IMR-90 (cell line): ENCODE data around the gene NGEF. TPM values are rescaled to one million over a fixed set of nuclear protein-coding genes. Genes with fewer than 3 reads are reported as not detected.

Source experiments
- ATAC-seq: fragments of 200-7000 bp; cut with Tn5 transposase; 2 replicates; pipeline ENCODE4 v1.9.1; 2020; ENCODE audit warnings: low read depth, mild to moderate bottlenecking, moderate library complexity
- BruUV-seq: library from RNA; stranded (reverse); fragments of 400-500 nt; replicated peaks from 2 replicates; lab custom pipeline; 2021; lab: Mats Ljungman, UMichigan
- CTCF ChIA-PET: fragments of 300-600 bp; formaldehyde crosslinking; extraction: SDS; loops from one replicate; lab custom pipeline; 2021; ENCODE audit warnings: antibody characterized with exemption; lab: Yijun Ruan, JAX
- POLR2A ChIA-PET: fragments of 300-600 bp; sonication (Branson Sonifier 250); formaldehyde crosslinking; loops from one replicate; lab custom pipeline; 2022; ENCODE audit warnings: antibody characterized with exemption; ENCODE audit not compliant: unreplicated experiment; lab: Charles Lee
- DNase-seq: peaks from one replicate; pipeline ENCODE4 v3.0.0; 2013
- H2AFZ ChIP-seq: replicated peaks from 2 replicates; pipeline ENCODE3; 2013; ENCODE audit warnings: low read length, mild to moderate bottlenecking; ENCODE audit not compliant: poor library complexity
- H2AK5ac ChIP-seq: 2 replicates; pipeline ENCODE4 v1.6.1; 2013; ENCODE audit warnings: low read depth, low read length, inconsistent platforms
- H2AK9ac ChIP-seq: replicated peaks from 2 replicates; pipeline ENCODE3; 2013; ENCODE audit warnings: mild to moderate bottlenecking, low read depth, low read length, moderate library complexity; ENCODE audit not compliant: poor library complexity
- H2BK120ac ChIP-seq: 2 replicates; pipeline ENCODE4 v1.6.1; 2013; ENCODE audit warnings: low read depth, low read length, inconsistent platforms
- H2BK15ac ChIP-seq: 3 replicates; pipeline ENCODE4 v1.6.1; 2013; ENCODE audit warnings: low read depth, low read length, inconsistent platforms
- H2BK20ac ChIP-seq: 2 replicates; pipeline ENCODE4 v1.6.1; 2013; ENCODE audit warnings: low read depth, mild to moderate bottlenecking, inconsistent platforms, low read length, moderate library complexity
- H2BK5ac ChIP-seq: 2 replicates; pipeline ENCODE4 v1.6.1; 2013; ENCODE audit warnings: mild to moderate bottlenecking, low read depth, low read length, inconsistent platforms; ENCODE audit not compliant: poor library complexity, severe bottlenecking
- H3K14ac ChIP-seq: replicated peaks from 2 replicates; pipeline ENCODE4 v1.6.1; 2013; ENCODE audit warnings: low read depth, low read length, inconsistent platforms
- H3K18ac ChIP-seq: 2 replicates; pipeline ENCODE4 v1.6.1; 2013; ENCODE audit warnings: low read depth, low read length, control low read depth
- H3K23ac ChIP-seq: 2 replicates; pipeline ENCODE4 v1.6.1; 2013; ENCODE audit warnings: low read depth, low read length, inconsistent platforms
- H3K27ac ChIP-seq: 2 replicates; pipeline ENCODE4 v1.5.1; 2013; ENCODE audit warnings: mild to moderate bottlenecking, control low read depth, low read length; ENCODE audit not compliant: insufficient read depth
- H3K27me3 ChIP-seq: 2 replicates; pipeline ENCODE4 v1.6.1; 2013; ENCODE audit warnings: low read length; ENCODE audit not compliant: control insufficient read depth, insufficient read depth
- H3K36me3 ChIP-seq: 2 replicates; pipeline ENCODE4 v1.6.1; 2013; ENCODE audit warnings: low read length, mixed read lengths; ENCODE audit not compliant: control insufficient read depth, insufficient read depth
- H3K4ac ChIP-seq: 2 replicates; pipeline ENCODE4 v1.6.1; 2013; ENCODE audit warnings: low read depth, low read length, inconsistent platforms
- H3K4me1 ChIP-seq: 2 replicates; pipeline ENCODE4 v1.6.1; 2013; ENCODE audit warnings: low read length, mixed read lengths; ENCODE audit not compliant: control insufficient read depth, insufficient read depth
- H3K4me2 ChIP-seq: 2 replicates; pipeline ENCODE4 v1.6.1; 2013; ENCODE audit warnings: low read depth, mild to moderate bottlenecking, control low read depth, low read length, moderate library complexity
- H3K4me3 ChIP-seq: 2 replicates; pipeline ENCODE4 v1.5.1; 2013; ENCODE audit warnings: low read depth, mild to moderate bottlenecking, control low read depth, low read length, moderate library complexity; ENCODE audit not compliant: insufficient read depth
- H3K56ac ChIP-seq: 2 replicates; pipeline ENCODE4 v1.6.1; 2013; ENCODE audit warnings: low read length, inconsistent platforms; ENCODE audit not compliant: insufficient read depth; ENCODE audit errors: extremely low read depth
- H3K79me1 ChIP-seq, 2 experiments: 2 replicates each; pipeline ENCODE4 v1.6.1; 2013; ENCODE audit warnings: low read length in 2 of 2, inconsistent platforms in 1 of 2, low read depth in 1 of 2
- H3K9ac ChIP-seq: 2 replicates; pipeline ENCODE4 v1.6.1; 2013; ENCODE audit warnings: low read depth, low read length, control low read depth
- H3K9me1 ChIP-seq: 2 replicates; pipeline ENCODE4 v1.6.1; 2013; ENCODE audit warnings: low read length, inconsistent platforms; ENCODE audit not compliant: insufficient read depth
- H3K9me3 ChIP-seq: 2 replicates; pipeline ENCODE4 v1.6.1; 2013; ENCODE audit warnings: low read length; ENCODE audit not compliant: control insufficient read depth, insufficient read depth
- H4K20me1 ChIP-seq: 2 replicates; pipeline ENCODE4 v1.6.1; 2013; ENCODE audit warnings: low read length, inconsistent platforms; ENCODE audit not compliant: insufficient read depth
- H4K5ac ChIP-seq: 2 replicates; pipeline ENCODE4 v1.6.1; 2013; ENCODE audit warnings: mild to moderate bottlenecking, low read depth, low read length, control low read depth
- H4K8ac ChIP-seq, 2 experiments: 2 replicates each; pipeline ENCODE4 v1.6.1; 2013; ENCODE audit warnings: low read depth in 2 of 2, low read length in 2 of 2, control low read depth in 1 of 2, inconsistent platforms in 1 of 2
- H4K91ac ChIP-seq: 2 replicates; pipeline ENCODE4 v1.6.1; 2013; ENCODE audit warnings: low read depth, low read length, inconsistent platforms; ENCODE audit not compliant: insufficient read depth
- BHLHE40 ChIP-seq: fragments of 150-350 bp; IDR thresholded peaks from 2 replicates; pipeline ENCODE4 v1.6.1; 2016; ENCODE audit warnings: mild to moderate bottlenecking, low read depth, low read length
- CEBPB ChIP-seq: IDR thresholded peaks from 2 replicates; pipeline ENCODE4 v1.6.1; 2012; ENCODE audit warnings: low read depth, low read length, improper control_type of control experiment
- CHD1 ChIP-seq: IDR thresholded peaks from 2 replicates; pipeline ENCODE4 v1.6.1; 2012; ENCODE audit warnings: low read depth, low read length, improper control_type of control experiment
- ELK1 ChIP-seq: fragments of 150-350 bp; IDR thresholded peaks from 2 replicates; pipeline ENCODE4 v1.6.1; 2016; ENCODE audit warnings: low read depth, mild to moderate bottlenecking, low read length, moderate library complexity, borderline replicate concordance
- FOS ChIP-seq: fragments of 150-350 bp; IDR thresholded peaks from 2 replicates; pipeline ENCODE4 v1.6.1; 2016; ENCODE audit warnings: low read depth, low read length
- MAFK ChIP-seq: IDR thresholded peaks from 2 replicates; pipeline ENCODE4 v1.6.1; 2012; ENCODE audit warnings: low read depth, low read length, improper control_type of control experiment
- MAZ ChIP-seq: IDR thresholded peaks from 2 replicates; pipeline ENCODE4 v1.6.1; 2012; ENCODE audit warnings: low read depth, mild to moderate bottlenecking, low read length, improper control_type of control experiment, moderate library complexity, borderline replicate concordance
- MXI1 ChIP-seq: IDR thresholded peaks from 2 replicates; pipeline ENCODE4 v1.6.1; 2012; ENCODE audit warnings: low read depth, mild to moderate bottlenecking, low read length, moderate library complexity, borderline replicate concordance
- NFE2L2 ChIP-seq: fragments of 150-350 bp; IDR thresholded peaks from 2 replicates; pipeline ENCODE4 v1.6.1; 2016; ENCODE audit warnings: low read depth, mild to moderate bottlenecking, low read length
- POLR2A ChIP-seq: IDR thresholded peaks from 2 replicates; pipeline ENCODE4 v1.6.1; 2012; ENCODE audit warnings: mild to moderate bottlenecking, low read depth, low read length
- RAD21 ChIP-seq: IDR thresholded peaks from 2 replicates; pipeline ENCODE4 v1.6.1; 2012; ENCODE audit warnings: low read length, improper control_type of control experiment
- RCOR1 ChIP-seq: IDR thresholded peaks from 2 replicates; pipeline ENCODE4 v1.6.1; 2012; ENCODE audit warnings: mild to moderate bottlenecking, low read length, improper control_type of control experiment; ENCODE audit not compliant: insufficient replicate concordance
- RFX5 ChIP-seq: IDR thresholded peaks from 2 replicates; pipeline ENCODE4 v1.8.0; 2012; ENCODE audit warnings: low read depth, mild to moderate bottlenecking, low read length, moderate library complexity
- SMC3 ChIP-seq: fragments of 150-350 bp; IDR thresholded peaks from 2 replicates; pipeline ENCODE4 v1.6.1; 2016; ENCODE audit warnings: low read depth, mild to moderate bottlenecking, antibody characterized with exemption, low read length, moderate library complexity
- WGBS, 2 experiments: methylation state at CpG; one replicate each; pipeline versions ENCODE4 v1.1.5 to v1.1.7; 2013; ENCODE audit warnings: missing lambda C conversion rate in 2 of 2; ENCODE audit not compliant: insufficient read length in 1 of 2; ENCODE audit errors: extremely low coverage in 2 of 2; 5-methylcytosine and 5-hydroxymethylcytosine counted together
- dilution Hi-C: fragments of 300-500 bp; cut with HindIII; formaldehyde crosslinking; loops from one replicate; pipeline ENCODE4 v1.14.3; 2018; ENCODE audit warnings: low sequenced_read_pairs; ENCODE audit not compliant: unreplicated experiment
- in situ Hi-C: fragments of 300-500 bp; cut with MboI; formaldehyde crosslinking; loops from 3 replicates; pipeline ENCODE4 v1.14.3; 2019; ENCODE audit warnings: low sequenced_read_pairs, inconsistent platforms, mixed read lengths
- intact Hi-C: fragments of 100-400 bp; cut with micrococcal nuclease; formaldehyde crosslinking; loops from 2 replicates; pipeline ENCODE4 v1.10.0; 2022
- polyA plus RNA-seq, 3 experiments: library from polyadenylated mRNA; depleted of rRNA; stranded (reverse); fragments of >200 nt; gene quantifications; 2 replicates each; pipeline ENCODE4 v1.2.3, GENCODE V29; 2012; ENCODE audit warnings: low replicate concordance in 1 of 3
- total RNA-seq: library from RNA; depleted of rRNA; stranded (reverse); fragments of >200 nt; gene quantifications from 2 replicates; pipeline ENCODE4 v1.2.3, GENCODE V29; 2012
- TF ChIP-seq, protein P1 (sequence below): conservative IDR thresholded peaks from 2 replicates; pipeline ENCODE4 v1.5.1; 2012; ENCODE audit warnings: mild to moderate bottlenecking, low read depth, low read length, improper control_type of control experiment

The NGEF gene
- total and polyA plus RNA-seq, 2 of the 4 experiments (the other 2 are of a cell fraction): 1.1 to 1.7 TPM

GRCh38 chr2:232897598-232898408 lies 115.3 kb downstream of the NGEF start:
- DNase-seq (no peak), ATAC-seq (no peak)
- H4K20me1 ChIP-seq: no peaks in the 10 kb centered on the region
- peaks cover 9% of the 10 kb centered on the region for H3K4me1 ChIP-seq
- no peak overlapping the region for H2BK5ac ChIP-seq
- in situ Hi-C loops (no loop called here), intact Hi-C loops (no loop called here), dilution Hi-C loops (no loop called here)
- ChIA-PET POLR2A (no interaction called here), CTCF (no interaction called here)
- H2BK15ac ChIP-seq: no peak overlapping the region
- no peak overlapping the region for H4K91ac ChIP-seq
- H4K8ac ChIP-seq: no peak overlapping the region
- H3K9ac ChIP-seq: no peak overlapping the region
- H3K9me3 ChIP-seq: no peaks in the 10 kb centered on the region
- H3K27ac ChIP-seq: no peak overlapping the region
- H3K23ac ChIP-seq: no peak overlapping the region
- H3K56ac ChIP-seq: no peak overlapping the region
- BruUV-seq: no TSS peak
- no peak overlapping the region for H4K5ac ChIP-seq
- no peaks in the 10 kb centered on the region for H3K36me3 ChIP-seq
- no peak overlapping the region for H2BK20ac ChIP-seq
- H3K4me2 ChIP-seq: no peak overlapping the region
- H3K4me3 ChIP-seq: no peak overlapping the region
- H3K9me1 ChIP-seq: peaks cover 12% of the 10 kb centered on the region; the same call in 1 of the 2 replicates
- no peak overlapping the region for H3K4ac ChIP-seq
- H2AK5ac ChIP-seq: no peak overlapping the region
- no peak overlapping the region for H3K14ac ChIP-seq
- no peak overlapping the region for H2AFZ ChIP-seq
- no peak overlapping the region for H2AK9ac ChIP-seq
- H3K27me3 ChIP-seq: no peaks in the 10 kb centered on the region; the same call in 1 of the 2 replicates
- H2BK120ac ChIP-seq: no peak overlapping the region
- H3K18ac ChIP-seq: no peak overlapping the region
- 93% methylated on average over 3 of the region's 24 CpGs; no CpG with 5 or more reads in 1 of the 2 experiments for WGBS, 2 experiments
- H3K79me1 ChIP-seq: no peaks in the 10 kb centered on the region; a peak in 1 of 4 replicates
- TF ChIP-seq MXI1 (no peak), MAZ (no peak), CEBPB (no peak), ELK1 (no peak), RCOR1 (no peak), FOS (no peak), RAD21 (no peak), RFX5 (no peak), SMC3 (no peak), POLR2A (no peak), CHD1 (no peak), BHLHE40 (no peak), NFE2L2 (no peak), MAFK (no peak)
- TF ChIP-seq, protein P1, sequence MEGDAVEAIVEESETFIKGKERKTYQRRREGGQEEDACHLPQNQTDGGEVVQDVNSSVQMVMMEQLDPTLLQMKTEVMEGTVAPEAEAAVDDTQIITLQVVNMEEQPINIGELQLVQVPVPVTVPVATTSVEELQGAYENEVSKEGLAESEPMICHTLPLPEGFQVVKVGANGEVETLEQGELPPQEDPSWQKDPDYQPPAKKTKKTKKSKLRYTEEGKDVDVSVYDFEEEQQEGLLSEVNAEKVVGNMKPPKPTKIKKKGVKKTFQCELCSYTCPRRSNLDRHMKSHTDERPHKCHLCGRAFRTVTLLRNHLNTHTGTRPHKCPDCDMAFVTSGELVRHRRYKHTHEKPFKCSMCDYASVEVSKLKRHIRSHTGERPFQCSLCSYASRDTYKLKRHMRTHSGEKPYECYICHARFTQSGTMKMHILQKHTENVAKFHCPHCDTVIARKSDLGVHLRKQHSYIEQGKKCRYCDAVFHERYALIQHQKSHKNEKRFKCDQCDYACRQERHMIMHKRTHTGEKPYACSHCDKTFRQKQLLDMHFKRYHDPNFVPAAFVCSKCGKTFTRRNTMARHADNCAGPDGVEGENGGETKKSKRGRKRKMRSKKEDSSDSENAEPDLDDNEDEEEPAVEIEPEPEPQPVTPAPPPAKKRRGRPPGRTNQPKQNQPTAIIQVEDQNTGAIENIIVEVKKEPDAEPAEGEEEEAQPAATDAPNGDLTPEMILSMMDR: no peak
